DMS53 (cell line): ENCODE data around the gene SPSB4.

Experiments
- DNase-seq: peaks from one replicate; lab custom pipeline; 2025; lab: John Stamatoyannopoulos, UW

SPSB4 gene

DNA sequence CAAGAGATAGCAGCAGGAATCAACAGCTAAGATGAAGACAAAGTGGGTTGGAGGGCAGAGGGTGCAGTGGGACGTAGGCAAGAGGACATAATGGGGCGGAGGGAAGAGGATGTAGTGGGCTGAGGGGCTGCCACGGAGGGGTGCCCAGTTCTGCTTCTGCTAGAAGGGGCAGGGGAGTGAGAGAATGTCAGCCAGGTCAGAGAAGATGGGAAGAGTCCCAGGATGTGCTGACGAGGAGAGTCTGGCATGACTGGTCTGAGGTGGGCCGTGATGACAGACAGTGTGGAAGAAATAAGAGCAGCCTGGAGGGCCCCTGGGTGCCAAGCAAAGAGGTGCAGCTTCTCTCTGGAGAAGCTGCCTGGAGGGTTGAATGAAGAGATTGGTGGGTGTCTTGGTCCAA is 4.0 kb downstream of the SPSB4 start:
- DNase-seq, result no peak

DNA sequence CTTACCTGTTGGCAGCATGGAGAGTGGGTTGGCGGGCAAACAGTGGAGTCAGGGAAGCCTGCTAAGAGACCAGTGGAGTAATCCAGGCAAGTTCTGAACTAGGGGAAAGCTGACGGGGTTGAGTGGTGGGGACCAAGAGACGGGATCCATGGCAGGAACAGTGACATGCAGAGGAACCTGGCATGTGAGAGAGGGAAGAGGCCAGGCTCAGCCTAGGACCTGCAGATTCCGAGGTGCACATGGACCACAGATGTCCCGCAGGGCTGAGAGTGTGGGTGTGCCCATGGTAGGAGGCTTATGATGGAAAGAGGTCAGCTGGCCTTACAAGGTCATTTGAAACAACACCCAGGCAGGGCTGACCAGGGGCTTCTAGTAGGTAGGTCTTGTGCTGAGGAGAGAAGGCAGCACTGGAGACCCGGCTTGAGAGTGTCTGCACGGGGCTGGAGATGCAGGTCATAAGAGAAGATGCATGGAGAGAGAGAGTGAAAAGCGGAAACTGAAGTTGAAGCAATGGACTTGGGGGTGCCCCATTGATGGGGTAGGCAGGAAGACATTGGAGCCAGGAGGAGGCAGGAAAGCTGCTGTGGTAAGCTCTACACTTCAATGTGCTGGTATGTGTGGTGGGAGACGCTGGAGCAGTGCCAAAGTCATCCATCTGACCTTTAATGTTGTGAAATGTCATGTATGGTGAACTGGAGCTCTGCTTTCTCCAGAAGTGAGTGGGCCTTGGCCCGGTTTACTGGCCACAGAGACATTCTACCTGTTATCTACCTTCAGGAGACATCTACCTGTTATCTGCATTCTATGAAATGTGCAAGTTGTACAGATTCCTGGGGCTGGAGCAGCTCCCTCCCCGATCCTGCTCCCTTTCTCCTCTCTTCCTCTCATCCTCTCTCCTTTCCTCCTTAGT is 4.6 kb downstream of the SPSB4 start:
- no peak for DNase-seq

DNA sequence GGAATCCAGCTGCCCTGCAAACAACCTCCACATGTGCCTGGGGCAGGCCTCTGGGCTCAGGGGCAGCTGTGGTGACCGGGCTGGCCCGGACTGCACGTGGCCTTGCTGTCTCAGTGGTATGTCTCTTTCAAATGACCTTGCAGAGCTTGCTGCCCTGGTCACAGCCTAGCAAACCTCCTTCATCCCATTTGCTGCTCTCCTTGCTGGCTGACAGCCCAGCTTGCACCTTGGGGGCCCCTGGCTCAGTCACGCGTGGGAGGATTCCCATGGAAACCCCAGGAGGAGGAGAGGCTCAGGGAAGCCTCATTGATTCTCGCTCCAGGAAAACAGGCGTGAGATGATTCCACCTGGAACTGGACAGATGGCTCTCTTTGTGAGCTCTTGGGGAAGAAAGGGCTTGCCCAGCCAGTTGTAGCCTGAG is 5.6 kb downstream of the SPSB4 start:
- DNase-seq, result peak; percentile 33

DNA sequence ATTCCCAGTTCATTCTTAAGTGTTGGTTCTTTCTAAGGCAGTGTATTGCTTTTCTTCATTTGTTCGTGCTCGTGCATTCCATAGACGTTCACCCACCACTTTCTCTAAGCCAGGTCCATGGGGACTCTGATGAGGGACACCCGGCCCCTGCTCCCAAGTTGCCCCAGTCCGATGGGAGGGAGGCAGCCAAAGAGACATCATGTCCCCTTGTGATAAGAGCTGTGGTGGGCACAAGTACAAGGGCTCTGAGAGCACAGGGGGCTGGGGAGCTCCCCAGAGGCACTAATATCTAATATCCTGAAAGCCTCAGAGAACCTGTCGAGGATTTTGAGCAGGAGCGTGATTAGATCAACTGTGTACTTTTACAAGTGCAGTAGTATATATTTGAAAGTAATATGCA is 6.3 kb downstream of the SPSB4 start:
- no peak for DNase-seq

DNA sequence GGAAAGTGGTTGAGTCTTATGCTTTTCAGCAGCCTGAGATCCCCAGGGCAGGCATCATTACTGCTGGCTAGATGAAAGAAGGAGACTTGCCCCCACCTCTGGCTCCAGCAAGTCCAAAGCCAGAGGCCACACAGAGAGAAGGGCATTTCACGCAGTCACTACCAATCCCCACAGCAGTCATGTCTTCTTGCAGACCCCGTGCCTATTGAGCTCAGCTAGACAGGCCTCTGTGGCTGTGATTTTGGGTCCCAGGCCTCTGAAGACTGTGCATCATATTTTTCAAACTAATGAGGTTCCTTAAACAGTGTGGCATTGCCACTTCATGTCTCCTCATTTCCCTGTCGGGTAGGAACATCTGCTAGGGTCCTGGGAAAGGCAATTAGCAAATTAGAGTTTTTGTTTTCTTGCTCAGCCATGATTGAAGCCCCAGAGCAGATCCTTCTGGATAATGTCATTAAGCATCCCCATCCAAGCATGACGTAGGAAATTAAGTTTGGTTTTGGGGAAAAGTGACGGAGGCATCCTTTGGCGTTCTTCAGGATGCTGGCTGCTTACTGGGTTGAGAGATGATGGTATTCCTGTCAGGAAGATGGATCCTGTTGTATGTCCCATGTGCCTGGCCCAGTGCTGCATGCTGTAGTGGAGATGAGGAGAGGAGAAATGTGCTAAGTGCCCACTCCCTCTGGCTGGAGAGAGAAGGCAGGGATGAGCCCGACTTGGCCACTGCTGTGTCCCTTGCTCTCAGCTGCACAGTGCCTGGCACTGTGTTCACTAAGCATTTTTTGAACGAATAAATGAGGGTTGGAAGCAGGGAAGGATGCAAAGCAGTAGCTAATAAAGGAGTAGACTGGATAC is 7.0 kb downstream of the SPSB4 start:
- no peak for DNase-seq

DNA sequence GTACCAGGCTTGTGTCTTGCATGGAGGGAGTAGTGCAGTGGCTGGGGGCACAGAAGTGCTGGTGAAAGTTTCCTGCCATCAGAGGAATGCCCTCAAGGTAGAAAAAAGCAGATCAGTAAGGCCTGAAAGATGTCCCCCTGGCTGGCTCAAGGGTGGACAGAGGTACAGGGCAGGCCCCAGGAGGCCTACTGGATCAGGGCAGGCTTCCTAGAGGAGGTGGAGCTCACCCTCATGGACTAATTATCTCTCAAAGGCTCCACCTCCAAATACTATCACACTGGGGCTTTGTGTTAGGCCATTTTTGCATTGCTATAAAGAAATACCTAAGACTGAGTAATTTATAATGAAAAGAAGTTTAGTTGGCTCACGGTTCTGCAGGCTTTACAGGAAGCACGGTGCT is 7.8 kb downstream of the SPSB4 start:
- DNase-seq, result no peak

DNA sequence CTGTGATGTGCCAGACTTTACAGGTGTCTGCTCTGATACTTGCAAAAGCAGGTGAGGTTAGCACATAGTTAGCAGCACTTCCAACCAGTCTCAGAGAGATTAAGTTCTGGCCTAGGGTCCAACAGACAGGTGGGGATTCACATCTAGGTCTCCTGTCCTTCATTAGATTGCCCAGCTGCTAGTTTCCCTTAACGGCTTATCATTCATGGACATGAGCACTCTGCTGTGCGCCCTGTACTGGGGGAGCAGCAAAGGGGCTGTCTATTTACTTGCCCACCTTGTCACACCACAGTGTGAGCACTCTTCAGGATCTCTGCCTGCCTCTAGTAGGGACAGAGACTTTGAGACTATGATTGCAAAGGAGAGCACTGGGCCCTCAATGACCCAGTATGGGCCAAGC is 8.7 kb downstream of the SPSB4 start:
- DNase-seq, result no peak

DNA sequence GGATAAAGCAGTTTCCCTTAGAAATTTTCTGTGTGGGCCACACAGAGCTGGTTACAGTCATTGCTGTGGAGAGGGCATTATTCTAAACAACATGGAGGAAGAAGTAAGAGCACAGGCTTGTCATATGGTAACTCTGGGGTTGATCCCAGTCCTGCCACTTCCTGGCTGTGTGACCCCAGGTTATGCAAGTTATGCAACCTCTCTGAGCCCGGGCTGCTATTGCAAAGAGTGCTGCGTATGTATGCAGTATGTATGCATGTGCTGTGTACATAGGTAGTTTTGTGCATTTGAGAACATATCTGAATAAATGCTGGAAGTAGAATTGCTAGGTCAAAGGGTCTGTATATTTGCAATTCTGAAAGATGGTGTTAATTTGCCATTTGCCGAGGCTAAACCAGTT is 9.2 kb downstream of the SPSB4 start:
- DNase-seq, result no peak

DNA sequence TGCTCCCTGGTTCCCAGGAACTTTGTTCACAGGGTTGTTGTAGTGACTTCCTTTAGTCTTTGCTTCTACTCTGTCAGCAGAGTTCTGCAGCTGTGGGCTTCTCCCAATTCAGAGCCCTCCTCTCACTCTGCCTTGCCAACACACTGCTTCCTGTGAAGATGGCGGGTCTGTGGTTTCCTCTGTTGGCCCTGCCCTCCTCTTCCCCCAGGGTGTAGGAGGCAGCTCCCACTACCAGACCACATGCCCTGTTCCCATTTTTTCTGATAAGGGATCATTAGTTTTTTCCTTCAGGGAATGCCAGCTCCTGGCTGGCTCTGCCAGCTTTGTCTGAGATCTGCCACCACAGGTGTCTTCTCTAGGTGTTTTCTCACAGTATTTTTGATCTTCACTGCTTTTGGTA is 12.7 kb downstream of the SPSB4 start:
- no peak for DNase-seq

DNA sequence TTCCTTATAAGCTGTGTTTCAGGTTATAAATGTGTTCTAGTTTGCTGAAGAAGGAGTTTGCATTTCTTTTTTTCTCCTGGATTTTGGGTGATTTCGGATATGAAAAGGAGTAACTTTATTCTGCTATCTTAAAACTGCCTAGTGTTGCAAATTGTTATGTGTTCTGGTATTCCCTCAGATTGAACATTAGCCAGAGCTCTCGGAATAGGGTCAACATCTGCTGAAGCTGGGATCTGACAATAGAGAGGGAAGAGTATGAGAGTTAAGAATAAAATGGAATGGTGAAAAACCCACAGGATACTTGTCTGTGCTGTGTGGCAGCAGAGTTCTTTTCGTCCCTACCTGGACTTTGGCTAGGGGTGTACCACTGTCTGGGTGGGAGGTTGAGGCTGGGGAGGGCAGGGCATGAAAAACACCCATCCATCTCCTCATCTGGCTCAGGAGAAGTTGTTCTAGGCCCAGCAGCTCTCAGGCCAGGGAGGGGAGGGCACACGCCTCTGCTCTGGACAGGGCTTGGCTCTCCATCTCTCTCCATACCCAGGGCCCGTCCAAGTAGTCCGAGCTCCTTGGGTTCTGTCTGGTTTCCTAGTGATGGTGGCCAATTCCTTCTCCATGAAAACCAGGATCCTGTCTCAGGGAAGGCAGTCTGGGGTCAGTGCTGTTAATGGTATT is 13.2 kb downstream of the SPSB4 start:
- DNase-seq, result no peak

DNA sequence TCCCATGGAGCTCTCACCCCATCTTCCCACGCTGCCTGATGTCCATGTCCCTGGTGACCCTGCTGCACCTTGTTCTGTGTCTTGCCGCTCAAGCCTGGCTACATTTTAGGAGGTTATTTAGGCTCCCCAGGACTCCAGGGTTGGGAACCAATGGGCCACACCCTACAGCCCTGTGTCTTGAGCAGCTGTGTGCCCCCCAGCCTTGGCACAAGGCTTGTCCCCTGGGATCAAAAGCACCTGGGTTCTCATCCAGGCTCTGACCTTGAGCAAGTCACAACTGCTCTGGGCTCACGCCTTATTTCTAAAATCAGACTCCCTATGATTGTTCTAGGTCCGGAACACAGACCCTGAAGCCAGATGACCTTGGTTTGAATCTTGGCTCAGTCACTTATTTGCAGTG is 14.1 kb downstream of the SPSB4 start:
- DNase-seq, result no peak

DNA sequence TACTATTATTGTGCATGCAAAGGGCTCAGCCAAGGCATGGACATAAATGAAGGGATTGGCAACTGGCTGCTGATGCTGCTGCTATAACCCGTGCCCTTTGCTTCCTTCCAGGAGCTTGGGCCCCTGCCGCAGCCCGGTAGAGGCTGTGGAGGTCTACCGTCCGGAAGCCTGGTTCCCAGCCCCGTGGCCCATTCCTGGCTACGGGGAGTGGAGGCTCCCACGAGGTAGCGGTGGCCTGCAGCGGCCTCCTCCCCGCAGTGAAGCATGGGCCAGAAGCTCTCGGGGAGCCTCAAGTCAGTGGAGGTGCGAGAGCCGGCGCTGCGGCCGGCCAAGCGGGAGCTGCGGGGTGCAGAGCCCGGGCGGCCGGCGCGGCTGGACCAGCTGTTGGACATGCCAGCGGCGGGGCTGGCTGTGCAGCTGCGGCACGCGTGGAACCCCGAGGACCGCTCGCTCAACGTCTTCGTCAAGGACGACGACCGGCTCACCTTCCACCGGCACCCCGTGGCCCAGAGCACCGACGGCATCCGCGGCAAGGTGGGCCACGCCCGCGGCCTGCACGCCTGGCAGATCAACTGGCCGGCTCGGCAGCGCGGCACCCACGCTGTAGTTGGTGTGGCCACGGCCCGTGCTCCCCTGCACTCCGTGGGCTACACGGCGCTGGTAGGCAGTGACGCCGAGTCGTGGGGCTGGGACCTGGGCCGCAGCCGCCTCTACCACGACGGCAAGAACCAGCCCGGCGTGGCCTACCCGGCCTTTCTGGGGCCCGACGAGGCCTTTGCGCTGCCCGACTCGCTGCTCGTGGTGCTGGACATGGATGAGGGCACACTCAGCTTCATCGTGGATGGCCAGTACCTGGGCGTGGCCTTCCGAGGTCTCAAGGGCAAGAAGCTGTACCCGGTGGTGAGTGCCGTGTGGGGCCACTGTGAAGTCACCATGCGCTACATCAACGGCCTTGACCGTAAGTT is 15.0 kb downstream of the SPSB4 start:
- DNase-seq, result no peak

DNA sequence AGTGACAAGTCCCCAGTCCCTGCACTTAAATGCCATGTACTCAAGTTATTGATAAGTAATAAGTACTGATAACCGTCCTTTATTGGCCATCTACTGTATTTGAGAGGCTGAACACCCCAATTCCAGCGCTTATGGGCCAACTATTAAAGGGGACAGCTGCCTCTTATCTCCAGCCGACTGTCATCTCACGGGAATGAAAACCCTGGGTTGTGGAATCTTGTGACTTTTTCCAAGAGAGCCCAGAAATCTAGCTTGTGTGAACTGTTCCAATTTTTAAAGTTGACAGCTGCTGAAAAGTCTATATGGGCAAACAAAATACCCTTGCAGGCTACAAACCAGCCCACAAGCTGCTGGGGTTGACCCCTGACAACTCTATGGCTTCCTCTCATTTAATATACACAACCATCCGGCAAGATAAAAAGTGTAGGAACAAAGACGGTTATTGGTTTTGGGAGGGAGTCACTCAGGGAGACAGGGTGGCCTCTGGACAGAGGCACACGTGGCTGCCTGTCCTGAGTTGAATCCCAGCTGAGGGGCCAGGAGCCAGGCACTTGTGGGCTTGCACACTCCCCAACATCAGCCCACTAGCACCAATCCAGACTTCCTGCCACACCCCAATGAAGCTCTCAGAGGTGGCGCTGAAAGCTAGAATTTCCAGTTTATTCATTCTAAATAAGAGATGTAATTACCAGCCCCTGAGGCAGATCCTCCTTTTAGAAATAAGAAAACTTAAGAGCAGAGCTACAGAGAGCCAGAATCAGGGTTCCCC is 16.2 kb downstream of the SPSB4 start:
- DNase-seq, result no peak

DNA sequence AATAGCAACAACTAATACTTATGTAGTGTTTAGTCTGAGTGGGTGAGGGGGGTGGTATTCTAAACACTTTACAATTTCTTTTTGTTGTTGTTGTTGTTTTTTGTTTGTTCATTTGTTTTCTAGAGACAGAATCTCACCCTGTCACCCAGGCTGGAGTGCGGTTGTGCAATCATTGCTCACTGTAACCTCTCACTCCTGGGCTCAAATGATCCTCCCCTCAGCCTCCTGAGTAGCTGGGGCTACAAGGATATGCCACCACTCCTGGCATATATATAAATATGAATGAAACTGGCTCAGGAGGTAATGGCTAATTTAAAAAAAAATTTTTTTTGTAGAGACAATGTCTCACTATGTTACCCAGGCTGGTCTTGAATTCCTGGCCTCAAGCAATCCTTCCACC is 19.1 kb downstream of the SPSB4 start:
- no peak for DNase-seq

DNA sequence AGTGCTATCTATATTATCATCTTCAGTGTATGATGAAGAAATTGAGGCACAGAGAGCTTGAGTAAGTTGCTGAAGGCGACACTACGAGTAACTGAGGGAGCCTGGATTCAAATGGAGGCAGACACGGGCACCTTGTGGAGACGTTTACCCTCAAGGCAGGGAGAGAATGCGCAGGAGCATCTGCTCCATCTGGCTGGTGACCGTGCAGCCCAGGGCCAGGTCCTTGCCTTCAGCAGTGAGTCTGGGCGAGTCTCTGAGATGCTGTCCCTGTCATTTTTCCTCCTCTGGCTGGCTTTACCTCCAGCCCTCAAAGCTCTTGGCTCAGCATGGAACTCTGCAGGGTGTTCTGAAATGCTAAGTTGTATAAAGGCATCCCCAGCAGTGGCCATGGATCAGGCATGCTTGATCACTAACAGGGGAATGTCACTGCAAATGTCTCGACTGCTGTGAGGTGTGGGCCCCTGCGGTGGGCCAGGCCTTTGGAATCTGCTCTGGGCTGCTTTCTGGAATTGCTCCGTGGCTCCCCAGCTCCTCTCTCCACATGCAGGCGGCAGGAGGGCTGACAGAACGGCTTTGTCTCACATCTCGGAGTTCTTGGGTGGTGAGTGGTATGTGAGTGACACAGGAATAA is 19.7 kb downstream of the SPSB4 start:
- no peak for DNase-seq

DNA sequence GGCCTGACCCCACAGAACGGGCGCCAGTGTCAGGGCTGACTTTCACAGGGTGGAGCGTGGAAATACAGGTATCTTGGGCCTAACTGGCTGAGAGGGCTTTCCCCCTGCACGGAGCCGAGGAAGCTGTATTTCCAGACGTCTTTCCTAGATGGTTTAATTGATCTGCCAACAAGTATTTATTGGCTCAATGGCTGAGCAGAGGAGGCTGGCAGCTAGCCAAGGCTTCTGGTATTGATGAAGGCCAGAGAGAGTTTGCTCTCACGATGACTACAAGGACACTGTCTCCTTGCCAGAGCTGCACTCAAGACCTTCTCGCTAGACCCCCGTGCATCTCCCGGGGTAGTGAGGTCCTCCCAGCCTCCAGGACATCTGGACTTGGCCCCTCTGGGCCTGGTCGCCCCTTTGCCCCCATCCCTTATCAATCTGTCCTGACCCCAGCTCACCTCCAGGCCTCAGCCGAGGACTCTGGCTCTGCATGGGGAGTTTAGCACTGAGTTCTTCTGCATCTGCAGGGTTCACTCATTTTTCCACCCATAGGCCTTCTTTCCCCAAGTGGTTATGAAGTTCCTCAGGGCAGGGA is 20.6 kb downstream of the SPSB4 start:
- no peak for DNase-seq

DNA sequence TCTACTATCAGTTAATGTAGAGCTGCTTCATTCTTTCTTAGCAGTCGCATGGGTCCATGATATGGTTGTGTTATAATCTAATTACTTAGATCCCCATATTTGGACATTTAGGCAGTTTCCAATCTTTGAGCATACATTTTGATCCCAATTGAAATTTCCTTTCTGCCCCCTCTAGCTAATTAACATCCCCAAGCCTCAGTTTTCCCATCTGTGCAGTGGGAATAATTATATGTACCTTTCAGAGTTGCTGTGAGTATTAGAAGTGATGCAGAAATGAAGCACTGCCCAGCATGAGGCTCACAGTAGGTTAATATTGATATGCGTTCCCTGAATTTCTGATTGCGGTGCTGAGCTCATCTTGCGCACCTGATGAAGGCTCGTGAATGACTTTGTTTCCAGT is 21.8 kb downstream of the SPSB4 start:
- no peak for DNase-seq

DNA sequence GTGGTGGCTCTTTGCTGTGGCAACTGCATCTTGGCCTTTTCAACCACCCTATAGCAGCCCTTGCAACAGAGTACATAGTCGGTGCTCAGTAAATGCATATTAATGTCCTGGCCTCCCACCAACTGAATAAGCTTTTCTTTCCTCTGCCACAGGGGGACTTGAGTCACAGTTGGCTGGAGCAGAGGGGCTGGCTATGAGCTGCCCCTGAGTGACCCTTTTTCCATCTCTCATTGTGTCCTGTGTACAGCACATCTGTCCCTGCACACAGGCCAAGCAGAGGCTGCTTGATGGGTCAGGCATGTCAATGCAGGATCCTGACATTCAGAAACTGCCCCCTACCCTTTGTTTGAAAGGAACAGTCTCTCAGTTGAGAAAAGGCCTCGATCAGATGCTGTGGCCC is 22.4 kb downstream of the SPSB4 start:
- DNase-seq, result no peak

DNA sequence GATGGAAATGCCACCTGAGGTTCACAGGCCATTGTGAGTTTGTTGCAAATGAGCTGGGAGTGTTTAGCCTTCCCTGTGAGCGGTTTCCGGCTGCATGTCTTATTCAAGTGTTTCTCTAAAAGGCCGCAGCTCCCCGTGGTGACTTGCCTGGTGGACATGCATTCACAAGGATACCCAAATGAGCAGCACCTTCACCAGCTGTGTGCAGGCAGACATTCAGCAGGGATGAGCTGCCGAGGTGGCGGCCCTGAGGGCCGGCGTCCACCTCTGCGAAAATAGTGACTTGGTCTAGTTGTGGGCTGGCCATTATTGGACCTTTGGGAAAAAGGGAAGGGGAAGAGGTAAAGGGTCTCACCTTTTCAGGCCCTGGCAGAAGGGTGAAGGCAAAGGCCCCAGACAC is 23.4 kb downstream of the SPSB4 start:
- no peak for DNase-seq
